Liver (tissue), 9 donors: Measurements from ENCODE around the gene TPGS1. TPM values are rescaled to one million over a fixed set of nuclear protein-coding genes. Genes with fewer than 3 reads are reported as not detected.

Source experiments
- DNase-seq: peaks from one replicate; pipeline ENCODE4 v3.0.0-alpha.2; 2017; ENCODE audit warnings: low spot score
- H3K27ac ChIP-seq, 2 donors: one replicate each; pipeline ENCODE4 v1.7.0; 2013; ENCODE audit warnings: inconsistent platforms in 2 of 2, low read length in 2 of 2, control low read depth in 1 of 2, low read depth in 1 of 2, mild to moderate bottlenecking in 1 of 2
- H3K27me3 ChIP-seq, 4 donors: one replicate each; pipeline versions ENCODE4 v1.6.1 to v1.7.0; 2013; ENCODE audit warnings: low read length in 3 of 4, inconsistent platforms in 1 of 4, mild to moderate bottlenecking in 1 of 4, moderate library complexity in 1 of 4; ENCODE audit not compliant: control insufficient read depth in 4 of 4, insufficient read depth in 4 of 4
- H3K36me3 ChIP-seq, 4 donors: one replicate each; pipeline versions ENCODE4 v1.6.1 to v1.7.0; 2013; ENCODE audit warnings: low read length in 3 of 4, mild to moderate bottlenecking in 3 of 4, low read depth in 1 of 4, moderate library complexity in 1 of 4; ENCODE audit not compliant: control insufficient read depth in 4 of 4, insufficient read depth in 3 of 4
- H3K4me1 ChIP-seq, 4 donors: one replicate each; pipeline versions ENCODE4 v1.6.1 to v1.7.0; 2013; ENCODE audit warnings: low read length in 3 of 4, mild to moderate bottlenecking in 3 of 4, moderate library complexity in 1 of 4; ENCODE audit not compliant: control insufficient read depth in 4 of 4, insufficient read depth in 4 of 4
- H3K4me3 ChIP-seq, 3 donors: one replicate each; pipeline versions ENCODE4 v1.6.1 to v1.7.0; 2013; ENCODE audit warnings: low read length in 3 of 3, control low read depth in 1 of 3, low read depth in 1 of 3, mild to moderate bottlenecking in 1 of 3
- H3K9ac ChIP-seq, 2 donors: one replicate each; pipeline ENCODE4 v1.7.0; 2013; ENCODE audit warnings: low read length in 2 of 2, mild to moderate bottlenecking in 2 of 2, moderate library complexity in 2 of 2, control low read depth in 1 of 2, low read depth in 1 of 2
- H3K9me3 ChIP-seq, 4 donors: one replicate each; pipeline versions ENCODE4 v1.6.1 to v1.7.0; 2013; ENCODE audit warnings: low read length in 3 of 4; ENCODE audit not compliant: control insufficient read depth in 4 of 4
- NR2F2 ChIP-seq: IDR thresholded peaks from 2 replicates; pipeline ENCODE4 v1.6.1; 2016; ENCODE audit warnings: antibody characterized with exemption
- YY1 ChIP-seq: IDR thresholded peaks from 2 replicates; pipeline ENCODE4 v1.6.1; 2016; ENCODE audit warnings: antibody characterized with exemption, mild to moderate bottlenecking
- WGBS: extraction: QIAGEN DNeasy Blood & Tissue Kit; methylation state at CpG from one replicate; pipeline ENCODE4 v1.1.7; 2013; 5-methylcytosine and 5-hydroxymethylcytosine counted together
- polyA plus RNA-seq, 2 donors: library from polyadenylated mRNA; stranded (reverse) in 1 of 2; unstranded in 1 of 2; fragments of 200-250 nt in 1 of 2; fragments of >200 nt in 1 of 2; fragmentation: Nextera tagmentation in 1 of 2; extraction: Ambion mirVana in 1 of 2; gene quantifications; one replicate each; pipeline versions ENCODE4 v1.2.1 to v1.2.3, GENCODE V29; 2013 to 2015
- total RNA-seq, 2 donors: library from RNA; depleted of rRNA; stranded (reverse); fragments of >200 nt; gene quantifications; one replicate each; pipeline ENCODE4 v1.2.3, GENCODE V29; 2014
- TF ChIP-seq, protein P1 (sequence below): IDR thresholded peaks from 2 replicates; pipeline ENCODE4 v1.6.1; 2016; ENCODE audit warnings: antibody characterized with exemption
- donor health status: healthy.
- donor health status: healthy.
- donor health status: healthy.
- donor health status: healthy.
- donor health status: healthy.

Gene TPGS1
- total and polyA plus RNA-seq, 4 donors, result 1.7 to 15.5 (median 14.7) TPM

DNA sequence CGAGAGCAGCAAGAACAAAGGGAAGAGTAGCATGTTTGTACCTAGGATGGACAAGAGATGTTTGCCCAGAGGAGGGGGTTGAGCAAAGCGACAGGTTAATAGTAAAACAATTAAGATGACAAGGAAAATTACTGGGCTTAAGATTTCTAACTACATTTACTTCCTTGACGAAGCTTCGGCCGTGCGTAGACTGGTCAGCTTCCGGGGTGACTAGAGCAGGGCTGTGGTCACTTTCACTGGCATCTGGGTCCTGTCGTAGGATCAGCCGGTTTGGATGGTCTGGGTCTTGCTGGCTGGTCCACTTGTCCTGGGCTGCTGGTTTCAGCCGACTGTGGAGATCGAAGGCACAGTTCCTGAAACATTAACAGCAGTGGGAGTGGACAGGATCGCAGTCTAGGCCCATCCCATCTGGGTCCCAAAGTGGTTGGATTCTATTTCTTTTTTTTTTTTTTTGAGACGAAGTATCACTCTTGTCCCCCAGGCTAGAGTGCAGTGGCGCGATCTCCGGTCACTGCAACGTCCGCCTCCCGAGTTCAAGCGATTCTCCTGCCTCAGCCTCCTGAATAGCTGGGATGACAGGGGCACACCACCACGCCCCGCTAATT is 60.1 kb downstream of the TPGS1 start:
- no peaks in the 10 kb centered on the region for H3K27me3 ChIP-seq
- H3K4me1 ChIP-seq, result peaks cover 0 to 11% (median 8%) of the 10 kb centered on the region in 4 donors
- no peaks in the 10 kb centered on the region for H3K9me3 ChIP-seq
- no peaks in the 10 kb centered on the region for H3K36me3 ChIP-seq
- no peak overlapping the region for H3K9ac ChIP-seq
- DNase-seq, result no peak
- H3K4me3 ChIP-seq, result no peak overlapping the region
- H3K27ac ChIP-seq, result peak overlapping the region in 1 of 2 donors; percentile 12
- WGBS, result 93% methylated on average over 22 of the region's 22 CpGs
- TF ChIP-seq, protein P1, sequence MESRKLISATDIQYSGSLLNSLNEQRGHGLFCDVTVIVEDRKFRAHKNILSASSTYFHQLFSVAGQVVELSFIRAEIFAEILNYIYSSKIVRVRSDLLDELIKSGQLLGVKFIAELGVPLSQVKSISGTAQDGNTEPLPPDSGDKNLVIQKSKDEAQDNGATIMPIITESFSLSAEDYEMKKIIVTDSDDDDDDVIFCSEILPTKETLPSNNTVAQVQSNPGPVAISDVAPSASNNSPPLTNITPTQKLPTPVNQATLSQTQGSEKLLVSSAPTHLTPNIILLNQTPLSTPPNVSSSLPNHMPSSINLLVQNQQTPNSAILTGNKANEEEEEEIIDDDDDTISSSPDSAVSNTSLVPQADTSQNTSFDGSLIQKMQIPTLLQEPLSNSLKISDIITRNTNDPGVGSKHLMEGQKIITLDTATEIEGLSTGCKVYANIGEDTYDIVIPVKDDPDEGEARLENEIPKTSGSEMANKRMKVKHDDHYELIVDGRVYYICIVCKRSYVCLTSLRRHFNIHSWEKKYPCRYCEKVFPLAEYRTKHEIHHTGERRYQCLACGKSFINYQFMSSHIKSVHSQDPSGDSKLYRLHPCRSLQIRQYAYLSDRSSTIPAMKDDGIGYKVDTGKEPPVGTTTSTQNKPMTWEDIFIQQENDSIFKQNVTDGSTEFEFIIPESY, result no peak
- TF ChIP-seq NR2F2, result no peak
- TF ChIP-seq YY1, result no peak

Other genes starting within 250 kb of the TPGS1 start
- 1 to 10 TPM in 1 of 2 donors, under 1 TPM in 1; 0.75 to 2.3 TPM for gene PLPP2, start 216.1 kb upstream of the TPGS1 start, total RNA-seq
- gene PLPP2, start 216.1 kb upstream of the TPGS1 start, polyA plus RNA-seq, result 1 to 10 TPM; 1.7 to 5.9 TPM
- gene MIER2, start 162.7 kb upstream of the TPGS1 start, total RNA-seq, result 1 to 10 TPM; 3.5 to 3.9 TPM
- gene MIER2, start 162.7 kb upstream of the TPGS1 start, polyA plus RNA-seq, result 1 to 10 TPM; 2.7 to 4.1 TPM
- gene C2CD4C, start 98.3 kb upstream of the TPGS1 start, total RNA-seq, result under 1 TPM; 0.09 to 0.42 TPM
- gene C2CD4C, start 98.3 kb upstream of the TPGS1 start, polyA plus RNA-seq, result under 1 TPM; 0.08 to 0.29 TPM
- 10 to 100 TPM; 15.6 to 28.7 TPM for gene SHC2, start 46.5 kb upstream of the TPGS1 start, total RNA-seq
- gene SHC2, start 46.5 kb upstream of the TPGS1 start, polyA plus RNA-seq, result 10 to 100 TPM; 17.3 to 43.0 TPM
- gene MADCAM1, start 11.0 kb upstream of the TPGS1 start, total RNA-seq, result under 1 TPM; 0.17 to 0.23 TPM
- under 1 TPM; 0.25 to 0.32 TPM for gene MADCAM1, start 11.0 kb upstream of the TPGS1 start, polyA plus RNA-seq
- gene CDC34, start 24.3 kb downstream of the TPGS1 start, total RNA-seq, result 10 to 100 TPM; 29.6 to 83.8 TPM
- gene CDC34, start 24.3 kb downstream of the TPGS1 start, polyA plus RNA-seq, result 10 to 100 TPM; 19.2 to 53.9 TPM
- gene GZMM, start 36.6 kb downstream of the TPGS1 start, total RNA-seq, result 1 to 10 TPM; 1.0 to 1.1 TPM
- 1 to 10 TPM in 1 of 2 donors, under 1 TPM in 1; 0.28 to 1.3 TPM for gene GZMM, start 36.6 kb downstream of the TPGS1 start, polyA plus RNA-seq
- gene BSG, start 65.1 kb downstream of the TPGS1 start, total RNA-seq, result 100 to 1,000 TPM in 1 of 2 donors, 10 to 100 TPM in 1; 80.4 to 367 TPM
- gene BSG, start 65.1 kb downstream of the TPGS1 start, polyA plus RNA-seq, result 100 to 1,000 TPM; 146 to 152 TPM
- under 1 TPM; 0.05 to 0.17 TPM for gene HCN2, start 82.4 kb downstream of the TPGS1 start, total RNA-seq
- under 1 TPM in 1 of 2 donors, not detected in 1; 0.13 TPM for gene HCN2, start 82.4 kb downstream of the TPGS1 start, polyA plus RNA-seq
- gene POLRMT, start 126.0 kb downstream of the TPGS1 start, total RNA-seq, result 10 to 100 TPM; 16.0 to 33.0 TPM
- 10 to 100 TPM; 37.2 to 41.4 TPM for gene POLRMT, start 126.0 kb downstream of the TPGS1 start, polyA plus RNA-seq
- gene FGF22, start 132.4 kb downstream of the TPGS1 start, total RNA-seq, result under 1 TPM in 1 of 2 donors, not detected in 1; 0.08 TPM
- not detected for gene FGF22, start 132.4 kb downstream of the TPGS1 start, polyA plus RNA-seq
- gene RNF126, start 155.7 kb downstream of the TPGS1 start, total RNA-seq, result 10 to 100 TPM; 16.7 to 29.1 TPM
- 10 to 100 TPM; 19.1 to 32.7 TPM for gene RNF126, start 155.7 kb downstream of the TPGS1 start, polyA plus RNA-seq
- gene FSTL3, start 168.9 kb downstream of the TPGS1 start, total RNA-seq, result 1 to 10 TPM; 5.7 to 8.4 TPM
- 1 to 10 TPM; 2.2 to 6.3 TPM for gene FSTL3, start 168.9 kb downstream of the TPGS1 start, polyA plus RNA-seq
- gene PRSS57, start 188.0 kb downstream of the TPGS1 start, total RNA-seq, result 10 to 100 TPM in 1 of 2 donors, not detected in 1; 12.1 TPM
- gene PRSS57, start 188.0 kb downstream of the TPGS1 start, polyA plus RNA-seq, result under 1 TPM in 1 of 2 donors, not detected in 1; 0.10 TPM
- gene PALM, start 201.4 kb downstream of the TPGS1 start, total RNA-seq, result 1 to 10 TPM; 3.8 to 4.8 TPM
- gene PALM, start 201.4 kb downstream of the TPGS1 start, polyA plus RNA-seq, result 1 to 10 TPM in 1 of 2 donors, under 1 TPM in 1; 0.92 to 5.1 TPM
- gene MISP, start 243.6 kb downstream of the TPGS1 start, total RNA-seq, result under 1 TPM in 1 of 2 donors, not detected in 1; 0.08 TPM
- gene MISP, start 243.6 kb downstream of the TPGS1 start, polyA plus RNA-seq, result under 1 TPM in 1 of 2 donors, not detected in 1; 0.05 TPM